ENCODE results near the gene SIX1.

The SIX1 gene

DNA sequence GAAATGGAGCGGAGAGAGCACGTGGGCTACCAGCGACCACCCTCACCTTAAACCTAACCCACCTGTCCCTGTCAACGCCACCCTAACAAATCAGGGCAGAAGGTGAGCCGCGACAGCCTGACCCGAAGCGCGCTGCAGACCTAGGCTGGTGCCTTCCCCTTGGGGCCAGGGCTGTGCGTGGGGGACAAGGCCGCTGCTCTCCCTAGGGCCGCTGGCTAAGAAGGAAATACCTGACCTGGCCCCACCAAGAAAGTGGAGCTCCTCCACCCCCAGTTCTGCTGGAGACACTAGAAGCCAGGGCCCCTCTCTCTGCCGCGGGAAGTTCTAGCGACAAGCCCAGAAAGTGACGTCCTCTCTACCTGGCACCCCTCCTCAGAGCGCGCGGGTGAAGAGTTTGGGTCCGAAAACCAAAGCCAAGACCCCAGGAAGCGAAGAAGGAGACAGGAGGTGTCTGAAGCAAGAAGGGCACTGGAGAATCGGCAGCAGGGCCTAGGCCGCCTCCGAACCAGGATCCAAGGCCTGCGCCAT, 7.5 kb downstream of the SIX1 start:
- no peak for DNase-seq

- DNase-seq: no peak
Measured at GRCh38 chr14:60640859-60641741, 8.2 kb downstream of the SIX1 start.

- DNase-seq: no peak
Measured at GRCh38 chr14:60639674-60640073, 9.6 kb downstream of the SIX1 start.

DNA sequence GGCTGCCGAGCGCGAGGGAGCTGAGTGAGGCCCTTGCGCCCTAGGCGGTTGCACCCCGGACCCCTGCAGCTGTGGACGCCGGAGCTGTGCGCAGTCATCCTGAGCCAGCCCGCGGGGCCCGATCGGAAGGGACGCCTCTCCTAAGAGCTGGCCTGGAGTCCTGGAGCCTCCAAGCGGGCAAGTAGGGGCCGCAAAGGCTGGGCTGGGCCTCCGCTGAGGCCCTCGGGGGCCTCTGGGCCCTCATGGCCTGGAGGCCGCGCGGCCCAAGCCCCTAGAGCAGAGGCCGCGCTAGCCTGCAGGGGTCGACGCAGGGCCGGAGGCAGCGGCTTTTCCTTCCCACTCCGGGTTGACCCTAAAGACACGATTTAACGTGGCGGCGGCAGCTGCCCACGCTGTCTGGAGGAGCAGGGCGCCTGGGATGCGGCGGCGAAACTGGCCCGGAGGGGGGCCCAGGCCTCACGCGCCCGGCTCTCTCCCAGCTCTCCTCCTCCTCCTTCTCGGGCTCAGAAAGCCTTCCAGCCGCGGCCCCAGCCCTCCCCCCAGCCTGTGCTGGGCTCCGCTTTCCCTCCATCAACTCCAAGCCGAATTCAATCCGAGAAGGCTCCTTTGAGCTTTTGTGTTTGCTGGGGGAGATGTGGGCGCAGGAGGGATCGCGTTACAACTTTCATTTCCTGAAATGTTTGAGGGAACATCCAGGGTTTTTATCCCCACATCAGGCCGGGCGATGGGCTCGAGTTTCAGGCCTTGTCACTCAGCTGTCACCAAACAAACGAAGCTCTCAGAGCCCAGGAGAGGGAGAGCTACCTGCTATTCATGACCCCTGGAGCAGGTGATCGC, 11.6 kb downstream of the SIX1 start:
- no peak for DNase-seq

DNA sequence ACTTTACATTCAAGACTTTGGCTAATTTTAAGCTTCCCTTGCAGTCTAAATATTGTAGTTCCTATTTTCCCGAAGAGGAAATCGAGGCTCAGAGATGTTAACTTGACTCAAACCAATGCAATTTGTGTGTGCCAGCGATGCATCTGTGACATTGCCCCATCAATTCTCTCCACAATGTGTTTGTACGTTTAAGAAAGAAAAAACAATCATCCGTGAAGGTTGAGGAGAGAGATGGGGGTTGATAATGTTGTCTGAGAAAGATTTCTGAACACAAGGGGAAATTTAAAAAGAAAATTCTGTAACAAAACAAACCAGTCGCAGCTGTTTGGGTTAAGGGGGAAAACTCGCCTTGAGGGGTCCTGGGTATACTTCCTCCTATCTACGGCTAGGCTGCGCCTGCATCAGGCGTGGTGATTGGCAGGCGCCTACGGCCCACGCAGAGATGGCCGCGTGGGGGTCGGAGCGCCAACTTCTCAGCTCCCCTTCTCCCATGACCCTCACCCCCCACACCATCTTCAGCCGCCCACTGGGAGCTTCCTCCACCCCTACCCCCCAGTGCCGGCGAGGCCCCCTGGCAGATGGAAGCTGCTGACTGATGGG, 12.3 kb downstream of the SIX1 start:
- no peak for DNase-seq

DNA sequence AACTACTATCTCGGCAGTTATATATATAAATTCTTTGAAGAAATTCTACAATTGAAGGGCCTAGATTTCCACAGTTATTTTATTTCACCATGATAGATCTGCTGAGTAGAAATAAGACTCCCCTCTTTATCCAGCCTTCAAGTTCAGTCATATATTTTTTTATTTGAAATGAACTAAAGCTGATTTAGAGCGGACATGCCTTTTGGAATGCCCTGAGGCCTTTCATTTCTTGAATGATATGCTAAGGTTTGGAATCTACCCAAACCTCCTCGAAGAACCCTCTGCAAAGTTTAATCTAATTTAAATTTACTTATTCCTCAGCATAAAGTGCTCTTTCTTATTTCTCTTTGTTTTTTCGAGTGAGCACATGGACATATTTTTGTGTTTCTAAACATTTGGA, 15.1 kb downstream of the SIX1 start:
- no peak for DNase-seq

- DNase-seq: no peak
Measured at GRCh38 chr14:60632777-60633176, 16.5 kb downstream of the SIX1 start.

- no peak for DNase-seq
Measured at GRCh38 chr14:60632257-60632656, 17.0 kb downstream of the SIX1 start.

DNA sequence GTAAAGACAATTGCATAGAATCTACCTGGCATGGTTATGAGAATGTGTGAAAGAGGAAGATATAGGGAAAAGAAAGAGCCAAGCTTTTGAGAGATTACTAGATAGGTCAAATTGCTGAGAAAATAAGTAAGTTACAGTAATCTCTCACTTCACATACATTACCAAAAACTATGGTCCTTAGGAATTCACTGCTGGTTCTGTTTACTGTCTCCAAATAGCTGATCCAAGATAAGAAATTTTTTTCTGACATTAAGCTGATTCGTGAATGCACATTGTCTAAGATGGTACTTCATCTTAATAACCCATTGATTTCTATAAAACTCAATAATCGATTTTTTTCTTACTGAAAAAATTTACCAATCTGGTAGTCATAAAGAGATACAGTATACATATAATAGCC, 17.4 kb downstream of the SIX1 start:
- no peak for DNase-seq

- no peak for DNase-seq
Measured at GRCh38 chr14:60630129-60630528, 19.1 kb downstream of the SIX1 start.

- no peak for DNase-seq
Measured at GRCh38 chr14:60628892-60629291, 20.4 kb downstream of the SIX1 start.

GRCh38 chr14:60622917-60623257, 26.4 kb downstream of the SIX1 start:
- DNase-seq: no peak

DNA sequence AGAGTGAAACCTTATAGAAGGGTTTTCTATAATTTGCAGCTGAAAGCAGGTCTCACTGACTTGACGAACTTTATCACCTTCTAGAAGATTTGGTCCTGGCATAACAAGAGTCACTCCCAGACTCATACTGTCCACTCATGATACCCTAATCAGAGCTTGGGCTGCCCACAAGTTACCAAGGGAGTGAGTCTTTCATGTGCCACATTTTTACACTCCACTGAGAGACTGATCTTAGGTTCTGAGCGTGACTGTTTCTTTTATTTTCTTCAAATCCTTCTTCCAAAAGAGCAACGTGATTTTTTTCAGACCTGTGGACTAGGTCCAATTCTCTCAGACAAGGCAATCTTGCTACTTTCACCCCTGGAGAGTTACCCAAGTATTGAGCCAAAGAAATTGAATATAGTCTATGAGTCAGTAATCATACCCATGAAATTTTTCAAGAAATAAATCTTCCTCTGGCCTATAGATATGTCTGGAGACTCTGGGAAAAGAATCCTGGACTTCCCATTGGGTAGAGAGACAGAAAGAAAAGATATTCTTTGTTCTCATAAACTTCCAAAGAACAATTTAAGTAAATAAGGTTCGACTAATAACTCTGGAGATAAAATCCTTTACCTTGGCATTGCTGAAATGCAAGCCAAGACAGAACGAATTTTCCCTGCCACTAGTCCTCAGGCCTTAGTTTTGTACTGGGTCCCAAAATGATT, 26.9 kb downstream of the SIX1 start:
- no peak for DNase-seq

GRCh38 chr14:60621386-60621785, 27.9 kb downstream of the SIX1 start:
- DNase-seq: peak; percentile 59

- peak; percentile 100 for DNase-seq
Measured at GRCh38 chr14:60618241-60618640, 31.0 kb downstream of the SIX1 start.

GRCh38 chr14:60616461-60616959, 32.8 kb downstream of the SIX1 start:
- peak; percentile 100 for DNase-seq

DNA sequence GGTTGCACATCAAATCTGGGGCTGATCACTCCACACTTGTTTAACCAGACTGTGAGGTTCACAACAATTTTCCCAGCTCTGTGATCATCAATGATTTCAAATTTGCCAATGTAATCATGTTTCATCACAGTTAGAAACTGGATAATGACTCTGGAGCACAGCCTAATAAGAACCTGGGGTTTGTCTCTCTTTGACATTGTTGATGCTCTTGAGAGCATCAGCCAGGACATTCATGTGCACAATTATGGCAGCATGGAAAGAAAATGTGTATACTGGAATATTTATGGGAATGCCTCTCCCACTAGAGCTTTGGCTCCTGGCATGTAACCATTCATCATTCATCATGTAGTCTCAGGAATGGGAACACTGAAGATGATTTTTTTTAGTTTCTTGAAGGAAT, 47.0 kb downstream of the SIX1 start:
- no peak for DNase-seq

DNA sequence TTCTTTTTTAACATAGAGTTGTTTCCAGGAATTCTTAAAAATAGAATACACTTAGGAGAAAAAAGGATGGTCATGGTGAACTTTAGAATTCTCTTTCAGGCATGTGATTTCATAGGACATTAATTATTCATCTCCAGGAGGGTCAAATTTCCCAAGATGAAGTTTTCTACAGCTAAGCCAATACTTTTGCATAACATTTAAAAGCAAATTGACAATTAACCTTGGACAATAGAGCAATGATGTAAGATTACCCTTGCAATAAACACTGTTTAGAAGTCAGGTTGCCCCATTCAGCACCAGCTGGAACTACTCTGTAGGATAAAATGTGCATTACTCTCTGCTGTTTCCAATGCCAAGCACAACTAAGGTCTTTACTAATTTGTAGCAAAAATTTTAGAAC, 49.5 kb downstream of the SIX1 start:
- no peak for DNase-seq

DNA sequence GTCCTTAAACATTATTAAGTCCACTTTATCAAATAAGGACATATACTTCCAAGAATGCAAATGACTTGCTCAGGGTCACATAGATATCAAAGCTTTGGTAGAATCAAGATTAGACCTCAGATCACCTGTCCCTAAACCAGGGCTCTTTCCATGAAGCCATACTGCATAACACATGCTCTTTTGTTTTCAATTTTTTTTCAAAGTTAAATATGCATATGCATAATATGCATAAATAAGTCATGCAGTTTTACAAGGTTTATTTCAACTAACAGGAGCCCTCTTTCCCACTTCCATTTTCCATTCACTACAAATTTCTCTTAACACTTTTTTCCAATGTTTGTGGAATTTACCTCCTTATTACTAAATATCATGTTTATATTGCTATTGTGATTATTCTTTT, 53.1 kb downstream of the SIX1 start:
- no peak for DNase-seq

DNA sequence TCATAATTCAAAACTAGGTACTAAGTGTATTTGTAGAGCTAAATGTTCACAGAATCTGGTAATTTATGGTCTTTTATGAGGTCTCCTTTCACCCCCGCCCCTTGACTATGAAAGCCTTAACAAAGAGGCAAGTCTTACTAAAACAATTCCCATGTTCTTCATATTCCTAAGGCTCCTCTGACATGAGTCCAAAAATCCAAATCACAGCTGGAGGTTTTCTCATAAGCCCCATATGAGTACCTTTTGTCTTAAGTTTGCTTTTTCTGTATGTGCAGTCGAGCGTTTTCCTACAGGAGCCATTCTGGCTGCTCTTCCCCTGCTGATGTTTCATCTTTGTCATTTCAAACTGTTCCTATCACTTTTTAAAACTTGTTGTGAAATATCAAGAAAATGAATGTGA, 55.2 kb downstream of the SIX1 start:
- DNase-seq: peak; percentile 99
